ENCODE measurements around the gene CTRB2. TPM values are rescaled to one million over a fixed set of nuclear protein-coding genes. Genes with fewer than 3 reads are reported as not detected.

Gene CTRB2
- total and polyA plus RNA-seq, 3 donors from 2014 or later = 0.63 to 1.1 (median 0.69) TPM

- intact Hi-C loops (cut with DNase I; ENCODE audit: low total_unique reads) = no loop called here
- 44 to 55% methylated on average over 14 of the region's 14 CpGs for WGBS, 2 donors
- no peak for DNase-seq
- no peak overlapping the region for H3K27ac ChIP-seq
- no peaks in the 10 kb centered on the region for H3K27me3 ChIP-seq
- no peaks in the 10 kb centered on the region for H3K9me3 ChIP-seq
- TF ChIP-seq CTCF (IDR thresholded peaks at IDR 0.05) = no peak
- TF ChIP-seq POLR2A (IDR thresholded peaks at IDR 0.05) = no peak
- H3K4me1 ChIP-seq = peaks cover 10% of the 10 kb centered on the region
- H3K36me3 ChIP-seq (ENCODE audit: low read depth, missing control alignments) = no peaks in the 10 kb centered on the region
- no peak overlapping the region for H3K4me3 ChIP-seq
These were observed 9.3 kb downstream of the CTRB2 start for GRCh38 chr16:75197522-75198134.

- no peaks in the 10 kb centered on the region for H3K36me3 ChIP-seq (ENCODE audit: low read depth, missing control alignments)
- no peak overlapping the region for H3K4me3 ChIP-seq
- TF ChIP-seq CTCF (IDR thresholded peaks at IDR 0.05) (no peak), POLR2A (IDR thresholded peaks at IDR 0.05) (no peak)
- 83 to 85% methylated on average over 8 of the region's 9 CpGs for WGBS, 2 donors
- H3K27me3 ChIP-seq = no peaks in the 10 kb centered on the region
- intact Hi-C loops (cut with DNase I; ENCODE audit: low total_unique reads) = no loop called here
- no peaks in the 10 kb centered on the region for H3K9me3 ChIP-seq
- peaks cover 10% of the 10 kb centered on the region for H3K4me1 ChIP-seq
- no peak for DNase-seq
- no peak overlapping the region for H3K27ac ChIP-seq
These were observed 10.1 kb downstream of the CTRB2 start for GRCh38 chr16:75196836-75197235.

- intact Hi-C loops (cut with DNase I; ENCODE audit: low total_unique reads) = no loop called here
- no peak overlapping the region for H3K27ac ChIP-seq
- no peaks in the 10 kb centered on the region for H3K27me3 ChIP-seq
- WGBS, 2 donors = 81 to 88% methylated on average over 22 to 24 of the region's 24 CpGs
- H3K9me3 ChIP-seq = no peaks in the 10 kb centered on the region
- no peak overlapping the region for H3K4me3 ChIP-seq
- peaks cover 6% of the 10 kb centered on the region for H3K4me1 ChIP-seq
- H3K36me3 ChIP-seq (ENCODE audit: low read depth, missing control alignments) = no peaks in the 10 kb centered on the region
- TF ChIP-seq CTCF (IDR thresholded peaks at IDR 0.05) (no peak), POLR2A (IDR thresholded peaks at IDR 0.05) (no peak)
- no peak for DNase-seq
These were observed 10.9 kb downstream of the CTRB2 start for GRCh38 chr16:75195811-75196790.

- Histone ChIP-seq H3K27ac (no peak overlapping the region), H3K36me3 (ENCODE audit: low read depth, missing control alignments) (no peaks in the 10 kb centered on the region), H3K4me3 (no peak overlapping the region), H3K27me3 (no peaks in the 10 kb centered on the region), H3K9me3 (no peaks in the 10 kb centered on the region), H3K4me1 (peaks cover 6% of the 10 kb centered on the region)
- intact Hi-C loops (cut with DNase I; ENCODE audit: low total_unique reads) = no loop called here
- 79 to 85% methylated on average over 10 of the region's 10 CpGs for WGBS, 2 donors
- no peak for TF ChIP-seq POLR2A (IDR thresholded peaks at IDR 0.05)
- TF ChIP-seq CTCF (IDR thresholded peaks at IDR 0.05) = no peak
- DNase-seq = no peak
These were observed 13.1 kb downstream of the CTRB2 start for GRCh38 chr16:75193730-75194444.
